GM12801 (cell line): ENCODE data around the gene GALNT12.

Experiments
- TF ChIP-seq, protein P1 (sequence below): IDR thresholded peaks from one replicate; pipeline ENCODE4 v1.5.1; 2011; ENCODE audit warnings: control low read depth; ENCODE audit not compliant: insufficient read length; ENCODE audit errors: extremely low read depth

Gene GALNT12

DNA sequence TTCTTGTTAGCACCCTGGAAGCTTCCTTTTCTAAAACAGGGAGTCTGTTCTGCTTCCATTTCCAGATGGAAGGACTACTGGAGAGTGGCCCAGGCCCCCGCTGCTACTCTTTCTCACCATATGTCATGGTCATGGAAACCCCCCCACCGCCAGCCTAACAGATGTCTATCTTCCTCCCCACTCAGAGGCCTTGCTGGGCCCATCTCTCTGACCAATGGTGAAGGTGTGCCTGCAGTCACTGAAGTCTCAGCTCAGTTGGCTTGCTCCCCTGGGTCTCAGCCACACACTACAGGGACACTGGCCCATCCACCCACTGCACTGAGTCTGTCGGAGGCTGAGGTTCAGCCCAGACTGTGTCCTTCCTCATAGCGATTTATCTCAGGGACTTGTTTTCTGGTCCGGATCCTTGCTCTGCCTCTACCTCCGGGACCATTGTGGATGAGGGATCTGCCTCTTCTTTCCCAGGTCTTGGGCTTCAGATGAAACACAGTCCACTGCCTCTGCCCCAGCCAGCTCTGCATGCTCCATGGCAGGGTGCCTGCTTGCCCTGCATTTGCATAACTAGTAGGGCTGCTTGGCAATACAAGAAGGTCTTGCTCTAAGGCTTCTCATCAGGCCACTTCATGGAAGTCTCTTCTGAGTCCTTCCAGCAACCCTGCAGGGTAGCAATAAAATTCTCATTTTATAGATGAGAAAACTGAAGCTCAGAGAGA lies 30.8 kb downstream of the GALNT12 start:
- TF ChIP-seq, protein P1, sequence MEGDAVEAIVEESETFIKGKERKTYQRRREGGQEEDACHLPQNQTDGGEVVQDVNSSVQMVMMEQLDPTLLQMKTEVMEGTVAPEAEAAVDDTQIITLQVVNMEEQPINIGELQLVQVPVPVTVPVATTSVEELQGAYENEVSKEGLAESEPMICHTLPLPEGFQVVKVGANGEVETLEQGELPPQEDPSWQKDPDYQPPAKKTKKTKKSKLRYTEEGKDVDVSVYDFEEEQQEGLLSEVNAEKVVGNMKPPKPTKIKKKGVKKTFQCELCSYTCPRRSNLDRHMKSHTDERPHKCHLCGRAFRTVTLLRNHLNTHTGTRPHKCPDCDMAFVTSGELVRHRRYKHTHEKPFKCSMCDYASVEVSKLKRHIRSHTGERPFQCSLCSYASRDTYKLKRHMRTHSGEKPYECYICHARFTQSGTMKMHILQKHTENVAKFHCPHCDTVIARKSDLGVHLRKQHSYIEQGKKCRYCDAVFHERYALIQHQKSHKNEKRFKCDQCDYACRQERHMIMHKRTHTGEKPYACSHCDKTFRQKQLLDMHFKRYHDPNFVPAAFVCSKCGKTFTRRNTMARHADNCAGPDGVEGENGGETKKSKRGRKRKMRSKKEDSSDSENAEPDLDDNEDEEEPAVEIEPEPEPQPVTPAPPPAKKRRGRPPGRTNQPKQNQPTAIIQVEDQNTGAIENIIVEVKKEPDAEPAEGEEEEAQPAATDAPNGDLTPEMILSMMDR = no peak

DNA sequence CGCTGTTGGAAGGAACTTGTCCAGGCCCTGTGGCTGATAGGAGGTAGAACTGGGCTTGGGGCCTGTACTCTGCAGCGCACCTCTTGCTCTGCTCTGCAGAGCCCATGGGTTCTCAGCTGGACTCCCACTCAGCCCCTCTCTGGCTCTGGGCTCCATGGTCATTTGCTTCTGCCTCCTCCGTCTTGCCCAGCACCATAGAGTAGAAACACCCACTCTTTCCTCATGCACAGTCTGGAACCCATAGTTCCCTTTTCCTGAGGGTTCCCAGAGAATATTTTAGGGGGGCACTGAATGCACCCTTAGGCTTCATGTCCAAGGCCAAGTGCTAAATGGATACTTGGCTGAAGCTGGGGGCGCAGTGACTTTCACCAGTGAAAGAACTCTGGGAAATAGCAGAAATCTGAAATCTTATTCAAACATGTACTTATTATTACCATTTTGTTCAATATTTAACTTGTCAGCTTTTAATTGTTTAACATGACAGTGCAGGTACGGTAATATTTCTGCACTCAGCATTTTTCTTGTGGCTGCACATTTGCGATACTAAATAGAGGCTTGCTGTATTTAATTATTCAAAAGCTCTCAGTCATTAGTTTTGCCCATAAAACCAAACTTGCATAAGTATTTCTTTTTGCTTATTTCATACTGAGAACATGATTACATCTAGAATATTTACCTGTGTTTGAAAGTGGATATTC lies 31.5 kb downstream of the GALNT12 start:
- TF ChIP-seq, protein P1 = no peak

DNA sequence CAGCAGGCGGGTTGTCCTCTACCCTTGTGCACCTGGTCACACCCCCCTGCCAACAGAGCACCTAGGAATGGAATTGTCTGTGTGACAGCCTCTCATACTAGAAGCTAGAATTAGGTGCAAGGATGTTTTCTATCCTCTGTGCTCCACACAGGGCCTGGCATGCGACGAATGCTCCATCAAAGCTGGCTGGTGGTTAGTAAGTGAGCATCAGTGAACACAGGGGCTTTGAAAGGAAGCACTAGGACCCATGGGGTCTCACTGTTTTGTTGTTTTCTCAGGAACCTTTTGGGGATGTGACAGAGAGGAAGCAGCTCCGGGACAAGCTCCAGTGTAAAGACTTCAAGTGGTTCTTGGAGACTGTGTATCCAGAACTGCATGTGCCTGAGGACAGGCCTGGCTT lies 32.3 kb downstream of the GALNT12 start:
- TF ChIP-seq, protein P1 = no peak

DNA sequence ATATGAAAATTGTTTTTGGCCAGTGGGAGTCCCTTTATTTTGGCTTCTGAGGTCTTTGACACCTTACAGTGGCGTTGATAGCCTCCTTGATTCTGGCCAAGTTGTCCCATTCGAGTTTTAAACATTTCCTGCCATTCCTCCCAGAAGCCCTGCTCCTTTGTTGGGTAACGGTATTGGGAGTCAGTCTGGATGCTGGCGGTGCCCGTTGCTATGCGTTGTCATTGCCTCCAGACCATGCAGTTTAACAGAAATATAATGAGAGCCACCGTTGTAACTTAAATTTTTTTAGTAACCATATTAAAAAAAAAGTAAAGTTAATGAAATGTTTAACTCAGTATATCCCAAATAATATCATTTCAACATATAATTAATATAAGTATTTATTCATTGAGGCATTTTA lies 35.0 kb downstream of the GALNT12 start:
- TF ChIP-seq, protein P1 = no peak

DNA sequence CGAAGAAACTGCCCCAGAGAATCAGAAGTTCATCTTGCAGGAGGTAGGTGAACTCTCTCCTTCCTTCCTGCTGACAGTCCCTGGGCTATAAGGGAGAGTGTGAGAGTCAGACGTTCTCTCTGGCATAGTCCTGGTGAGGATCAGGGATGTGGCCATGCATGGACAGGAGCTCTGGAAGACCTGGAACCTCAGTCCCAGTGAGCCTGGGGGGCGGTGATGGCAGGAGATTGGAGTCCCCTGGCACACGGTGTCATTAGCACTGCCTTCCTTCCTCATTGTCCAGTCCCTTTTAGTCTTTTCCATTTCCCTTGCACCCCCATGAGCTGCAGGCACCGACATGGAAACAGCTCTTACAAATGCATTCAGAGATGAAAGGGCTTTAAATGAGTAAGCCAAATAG lies 38.6 kb downstream of the GALNT12 start:
- TF ChIP-seq, protein P1 = no peak

DNA sequence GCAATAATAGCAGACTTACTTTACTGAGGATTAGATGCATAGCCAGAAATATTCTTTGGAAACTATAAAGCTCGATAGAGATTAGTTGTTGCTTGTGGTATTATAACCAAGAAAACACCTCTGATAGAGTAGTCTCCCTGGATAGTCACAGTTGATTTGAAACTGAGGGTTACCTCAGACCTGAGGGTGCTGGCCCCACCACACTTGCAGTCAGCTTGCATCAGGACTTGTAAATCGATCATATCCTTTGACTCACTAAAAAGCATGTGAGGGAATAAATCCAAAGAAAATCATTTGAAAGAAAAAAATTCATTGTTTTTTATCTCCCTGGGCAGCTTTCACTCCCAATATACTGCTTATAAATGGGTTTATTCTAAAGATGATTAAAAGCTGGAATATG lies 39.4 kb downstream of the GALNT12 start:
- TF ChIP-seq, protein P1 = no peak

DNA sequence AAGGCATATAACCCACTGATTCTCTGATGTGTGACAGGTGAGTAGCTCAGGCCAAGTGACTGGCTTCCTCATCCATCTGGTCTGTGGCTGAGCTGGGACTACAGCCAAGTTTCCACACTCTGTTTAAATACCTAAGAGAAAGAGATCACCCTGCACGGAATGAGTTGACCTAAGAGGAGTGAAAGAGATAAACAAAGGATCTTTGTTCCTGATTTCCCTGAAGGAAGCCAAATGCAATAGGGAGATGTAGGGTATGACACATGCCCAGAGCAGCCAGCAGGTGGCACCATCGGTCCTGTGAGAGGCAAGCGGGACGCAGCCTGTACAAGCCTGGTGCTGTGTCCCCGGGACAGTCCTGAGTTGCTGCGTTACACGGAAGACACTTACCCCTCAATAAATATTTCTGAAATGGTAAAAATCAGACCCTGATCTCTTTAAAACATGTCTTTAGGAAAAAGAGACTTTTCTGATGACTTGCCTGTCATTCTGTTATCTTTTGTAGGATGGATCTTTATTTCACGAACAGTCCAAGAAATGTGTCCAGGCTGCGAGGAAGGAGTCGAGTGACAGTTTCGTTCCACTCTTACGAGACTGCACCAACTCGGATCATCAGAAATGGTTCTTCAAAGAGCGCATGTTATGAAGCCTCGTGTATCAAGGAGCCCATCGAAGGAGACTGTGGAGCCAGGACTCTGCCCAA lies 41.1 kb downstream of the GALNT12 start:
- TF ChIP-seq, protein P1 = peak; percentile 81
